ENCODE measurements around the gene TFCP2L1. TPM values are rescaled to one million over a fixed set of nuclear protein-coding genes. Genes with fewer than 3 reads are reported as not detected.
"Not testable (repeated sequence)": the region's sequence is repeated elsewhere in the genome, so short reads cannot be mapped to it uniquely, and the experiment has no call there.

TFCP2L1 gene
- total RNA-seq, 1 donor, result 0.54 TPM

GRCh38 chr2:121273116-121273515 lies 11.9 kb downstream of the TFCP2L1 start:
- no peak for DNase-seq (ENCODE audit: low read depth in 2 of 3, low spot score in 2 of 3)

DNA sequence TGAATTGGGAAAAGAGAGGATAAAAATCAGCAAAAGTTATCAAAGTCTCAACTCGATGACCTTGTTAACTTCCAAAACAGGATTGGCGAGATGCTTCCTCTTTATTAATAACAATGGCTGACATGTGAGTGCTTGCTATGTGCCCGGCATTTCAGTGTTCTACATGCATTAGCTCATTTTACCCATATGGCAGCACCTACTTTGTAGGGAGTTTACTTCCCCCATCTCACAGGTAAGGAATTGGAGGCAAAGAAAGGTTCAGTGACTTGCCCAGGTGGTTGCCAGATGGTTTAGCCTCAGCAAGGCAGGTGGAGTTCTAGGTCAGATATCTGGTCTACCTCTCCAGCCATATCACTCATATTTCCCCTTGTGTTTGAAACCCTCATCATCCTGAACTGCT lies 12.4 kb downstream of the TFCP2L1 start:
- no peak for DNase-seq (ENCODE audit: low read depth in 2 of 3, low spot score in 2 of 3)

- not testable (repeated sequence) for DNase-seq (ENCODE audit: low read depth in 2 of 3, low spot score in 2 of 3)
Measured at GRCh38 chr2:121269436-121269835, 15.6 kb downstream of the TFCP2L1 start.

DNA sequence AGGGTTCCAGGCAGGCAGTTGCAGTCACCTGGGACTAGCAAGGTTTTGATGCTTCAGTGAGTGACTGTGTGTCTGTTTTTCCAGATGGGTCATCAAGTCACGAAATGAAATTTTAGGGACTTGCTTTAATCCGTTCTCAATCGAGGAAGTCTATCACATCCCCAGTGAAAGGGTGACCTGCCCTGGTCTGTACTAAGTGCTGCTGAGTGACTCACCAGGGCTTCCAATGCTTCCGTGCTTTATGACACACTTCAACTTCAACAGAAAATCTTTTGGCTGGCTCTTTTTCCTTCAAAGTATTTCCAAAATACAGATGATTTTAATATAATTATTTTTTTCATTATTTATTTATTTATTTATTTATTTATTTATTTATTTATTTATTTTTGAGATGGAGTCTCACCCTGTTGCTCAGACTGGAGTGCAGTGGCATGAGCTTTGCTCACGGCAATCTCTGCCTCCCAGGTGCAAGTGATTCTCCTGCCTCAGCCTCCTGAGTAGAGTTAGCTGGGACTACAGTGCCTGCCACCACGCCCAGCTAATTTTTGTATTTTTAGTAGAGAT lies 18.4 kb downstream of the TFCP2L1 start:
- DNase-seq (ENCODE audit: low read depth in 2 of 3, low spot score in 2 of 3), result no peak

- no peak for DNase-seq (ENCODE audit: low read depth in 2 of 3, low spot score in 2 of 3)
Measured at GRCh38 chr2:121263996-121264715, 20.8 kb downstream of the TFCP2L1 start.

DNA sequence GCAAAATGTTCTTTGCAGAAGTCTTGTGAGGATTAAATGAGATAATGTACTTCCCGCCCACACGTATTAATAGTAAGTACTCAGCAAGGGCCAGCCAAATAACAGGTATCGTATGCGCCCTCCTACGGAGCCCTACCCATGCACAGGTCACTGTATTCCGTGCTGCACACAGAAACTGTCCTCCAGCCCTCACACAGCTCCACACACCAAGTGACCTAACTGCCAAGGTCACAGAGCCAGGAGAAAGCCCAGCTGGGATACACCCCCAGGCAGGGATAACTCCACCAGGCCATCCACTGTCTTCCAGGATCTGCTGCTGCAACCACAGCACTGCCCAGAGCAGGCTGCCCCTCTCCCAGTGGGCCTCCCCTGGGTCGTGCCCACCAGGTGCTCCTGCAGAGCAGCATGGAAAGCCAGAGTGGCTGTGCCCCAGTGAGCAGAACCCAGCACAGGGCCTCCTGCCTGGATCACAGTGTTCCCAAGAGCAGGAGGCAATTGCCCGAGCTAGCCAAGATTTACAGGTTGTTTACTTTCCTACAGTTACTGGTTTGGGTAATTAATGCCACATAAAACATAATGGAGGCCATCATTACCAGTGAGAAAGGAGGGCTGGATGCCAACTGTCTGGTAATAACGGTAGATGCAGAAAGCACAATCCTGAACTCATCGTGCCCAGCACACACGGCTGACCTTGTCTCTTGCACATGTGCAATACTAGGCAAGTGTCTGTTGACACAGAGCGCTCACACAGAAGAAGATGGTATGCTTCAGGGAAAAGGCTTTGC lies 24.4 kb downstream of the TFCP2L1 start:
- no peak for DNase-seq (ENCODE audit: low read depth in 2 of 3, low spot score in 2 of 3)

DNA sequence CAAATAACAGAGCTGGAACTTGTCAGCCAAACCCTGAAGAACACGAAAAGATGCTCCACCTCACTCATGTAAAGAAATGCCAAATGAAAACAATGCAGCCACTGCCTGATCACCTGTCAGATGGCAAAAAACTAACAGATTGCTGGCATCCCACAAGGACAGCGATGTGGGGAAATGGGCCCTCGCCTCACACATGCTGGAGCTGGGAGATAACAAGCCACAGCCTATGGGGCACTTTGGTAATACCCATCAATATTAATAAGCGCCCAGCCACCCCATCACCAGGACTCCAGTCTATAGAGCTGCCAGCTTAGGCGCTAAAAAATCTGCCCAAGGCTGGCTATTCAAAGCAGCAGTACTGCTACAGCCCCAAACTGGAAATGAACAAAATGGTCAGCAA lies 27.0 kb downstream of the TFCP2L1 start:
- DNase-seq (ENCODE audit: low read depth in 2 of 3, low spot score in 2 of 3), result peak in 1 of 3 donors; percentile 22

DNA sequence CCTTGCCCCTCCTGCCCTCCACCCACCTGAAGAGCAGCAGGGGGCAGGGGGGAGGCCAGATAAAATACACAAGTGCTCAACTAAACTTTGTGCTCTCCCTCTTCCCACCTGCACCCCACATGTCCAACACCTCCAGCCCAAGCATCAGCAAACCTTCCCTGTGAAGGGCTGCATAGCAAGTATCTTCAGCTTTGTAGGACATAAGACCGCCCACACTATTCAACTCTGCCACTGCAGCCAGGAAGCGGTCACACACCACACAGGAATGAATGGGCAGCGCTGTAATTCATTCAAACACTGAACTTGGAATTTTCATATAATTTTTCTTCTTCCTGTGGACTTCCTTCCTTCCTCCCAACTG lies 27.5 kb downstream of the TFCP2L1 start:
- peak in 1 of 3 donors; percentile 57 for DNase-seq (ENCODE audit: low read depth in 2 of 3, low spot score in 2 of 3)

DNA sequence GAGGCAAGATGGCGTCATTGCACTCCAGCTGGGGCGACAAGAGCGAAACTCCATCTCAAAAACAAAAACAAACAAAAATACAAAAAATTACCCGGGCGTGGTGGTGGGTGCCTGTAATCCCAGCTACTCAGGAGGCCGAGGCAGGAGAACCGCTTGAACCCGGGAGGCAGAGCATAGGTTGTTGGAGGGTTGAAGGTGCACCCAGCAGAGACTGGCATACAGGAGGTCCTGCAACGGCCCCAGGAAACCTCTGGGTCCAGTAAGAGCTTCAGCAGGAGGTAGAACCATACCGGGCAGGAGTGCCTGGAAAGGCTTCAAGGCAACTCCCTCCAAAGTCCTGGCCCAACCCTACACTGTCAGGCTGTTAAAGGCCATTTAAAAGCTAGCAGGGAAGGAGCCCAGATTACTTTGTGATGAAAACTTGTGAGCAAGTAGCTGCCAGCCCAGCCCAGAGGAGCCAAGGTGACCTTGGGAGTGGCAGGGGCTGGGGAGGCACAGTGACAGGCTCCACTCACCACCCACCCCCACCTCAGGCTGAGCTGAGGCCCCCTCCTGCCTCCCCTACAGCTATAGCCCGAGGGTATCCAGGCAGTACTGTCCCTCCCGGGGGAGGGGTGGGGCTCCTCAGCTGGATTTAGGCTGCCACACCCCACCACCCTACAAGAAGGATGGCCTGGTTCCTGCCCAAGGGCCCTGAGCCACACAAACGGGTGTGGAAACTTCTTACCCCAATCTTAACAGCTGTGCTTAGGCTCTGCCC lies 28.1 kb downstream of the TFCP2L1 start:
- no peak for DNase-seq (ENCODE audit: low read depth in 2 of 3, low spot score in 2 of 3)

GRCh38 chr2:121255358-121255757 lies 29.6 kb downstream of the TFCP2L1 start:
- DNase-seq (ENCODE audit: low read depth in 2 of 3, low spot score in 2 of 3), result no peak

GRCh38 chr2:121254748-121255147 lies 30.3 kb downstream of the TFCP2L1 start:
- no peak for DNase-seq (ENCODE audit: low read depth in 2 of 3, low spot score in 2 of 3)

- no peak for DNase-seq (ENCODE audit: low read depth in 2 of 3, low spot score in 2 of 3)
Measured at GRCh38 chr2:121253674-121254240, 31.2 kb downstream of the TFCP2L1 start.

GRCh38 chr2:121253021-121253673 lies 31.9 kb downstream of the TFCP2L1 start:
- DNase-seq (ENCODE audit: low read depth in 2 of 3, low spot score in 2 of 3), result no peak

GRCh38 chr2:121251497-121251896 lies 33.5 kb downstream of the TFCP2L1 start:
- no peak for DNase-seq (ENCODE audit: low read depth in 2 of 3, low spot score in 2 of 3)

- no peak for DNase-seq (ENCODE audit: low read depth in 2 of 3, low spot score in 2 of 3)
Measured at GRCh38 chr2:121248766-121249343, 36.1 kb downstream of the TFCP2L1 start.

DNA sequence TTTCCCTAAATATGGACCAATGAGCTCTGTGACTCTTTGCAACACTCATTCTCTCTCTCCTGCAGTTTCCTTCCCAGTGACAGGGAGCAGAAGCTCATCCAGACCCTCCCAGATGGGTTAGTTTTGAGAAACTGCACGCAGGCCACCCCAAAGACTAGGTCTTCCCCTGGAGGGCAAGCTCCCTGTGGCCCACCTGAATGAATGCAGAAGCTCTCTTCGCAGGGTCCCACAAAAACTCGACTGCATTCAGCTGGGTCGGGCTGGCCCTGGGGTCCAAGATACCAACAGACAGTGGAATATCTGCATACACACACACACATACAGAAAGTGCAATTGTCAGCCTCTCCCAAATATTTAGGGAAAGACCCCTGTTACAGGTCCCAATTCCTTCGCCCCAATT lies 37.0 kb downstream of the TFCP2L1 start:
- DNase-seq (ENCODE audit: low read depth in 2 of 3, low spot score in 2 of 3), result no peak

- DNase-seq (ENCODE audit: low read depth in 2 of 3, low spot score in 2 of 3), result no peak
Measured at GRCh38 chr2:121247534-121247933, 37.5 kb downstream of the TFCP2L1 start.

DNA sequence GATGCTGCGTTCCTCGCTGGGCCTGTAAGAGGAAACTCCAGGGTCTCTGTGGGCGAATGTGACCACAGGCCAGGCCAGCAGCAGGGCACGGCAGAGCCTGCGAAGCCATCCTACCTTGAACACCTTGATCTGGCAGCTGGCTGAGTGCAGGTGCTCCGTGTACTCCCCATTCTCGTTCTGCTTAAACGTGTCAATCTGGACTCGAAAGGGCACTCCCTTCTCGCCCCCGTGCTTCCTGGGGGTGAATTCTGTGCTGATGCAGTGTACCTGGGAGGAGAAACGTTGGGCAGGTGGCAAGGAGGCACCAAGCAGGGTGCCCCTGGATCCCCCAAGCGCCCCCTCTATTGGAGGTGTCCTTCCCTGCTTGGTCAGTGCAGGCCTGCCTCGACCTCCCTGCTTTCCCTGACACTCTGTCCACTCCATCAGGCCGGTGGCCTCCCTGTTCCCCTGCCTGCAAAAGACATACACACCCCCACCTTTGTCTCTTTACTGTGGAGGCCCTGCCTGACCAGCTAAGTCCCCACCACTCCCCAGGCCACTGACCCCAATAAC lies 38.2 kb downstream of the TFCP2L1 start:
- no peak for DNase-seq (ENCODE audit: low read depth in 2 of 3, low spot score in 2 of 3)

GRCh38 chr2:121245913-121246312 lies 39.1 kb downstream of the TFCP2L1 start:
- no peak for DNase-seq (ENCODE audit: low read depth in 2 of 3, low spot score in 2 of 3)
